ENCODE measurements around the gene LHFPL2. TPM values are rescaled to one million over a fixed set of nuclear protein-coding genes. Genes with fewer than 3 reads are reported as not detected.

Gene LHFPL2
- total and polyA plus RNA-seq, 2 experiments from 2014 or later: 10.6 to 50.8 TPM

DNA sequence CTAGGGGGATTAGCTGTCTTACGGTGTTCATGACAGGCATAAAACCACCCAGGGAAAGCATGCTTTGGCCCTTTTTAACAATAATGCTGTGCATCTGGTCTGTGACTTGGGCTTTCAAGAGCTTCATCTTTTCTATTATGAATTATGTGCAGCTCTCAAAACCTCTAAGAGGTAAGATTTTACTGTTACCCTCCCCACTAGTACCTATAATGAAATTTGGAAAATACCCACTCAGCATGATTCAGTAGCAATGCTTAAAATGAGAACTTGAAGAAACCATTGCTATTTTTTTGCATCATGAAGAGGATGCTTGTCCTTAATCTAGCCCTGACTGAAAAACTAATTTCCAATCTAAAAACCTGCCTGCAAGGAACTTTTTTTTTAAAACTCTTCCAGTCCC, 5.8 kb upstream of the LHFPL2 start (continued):
- TF ChIP-seq, protein P1, sequence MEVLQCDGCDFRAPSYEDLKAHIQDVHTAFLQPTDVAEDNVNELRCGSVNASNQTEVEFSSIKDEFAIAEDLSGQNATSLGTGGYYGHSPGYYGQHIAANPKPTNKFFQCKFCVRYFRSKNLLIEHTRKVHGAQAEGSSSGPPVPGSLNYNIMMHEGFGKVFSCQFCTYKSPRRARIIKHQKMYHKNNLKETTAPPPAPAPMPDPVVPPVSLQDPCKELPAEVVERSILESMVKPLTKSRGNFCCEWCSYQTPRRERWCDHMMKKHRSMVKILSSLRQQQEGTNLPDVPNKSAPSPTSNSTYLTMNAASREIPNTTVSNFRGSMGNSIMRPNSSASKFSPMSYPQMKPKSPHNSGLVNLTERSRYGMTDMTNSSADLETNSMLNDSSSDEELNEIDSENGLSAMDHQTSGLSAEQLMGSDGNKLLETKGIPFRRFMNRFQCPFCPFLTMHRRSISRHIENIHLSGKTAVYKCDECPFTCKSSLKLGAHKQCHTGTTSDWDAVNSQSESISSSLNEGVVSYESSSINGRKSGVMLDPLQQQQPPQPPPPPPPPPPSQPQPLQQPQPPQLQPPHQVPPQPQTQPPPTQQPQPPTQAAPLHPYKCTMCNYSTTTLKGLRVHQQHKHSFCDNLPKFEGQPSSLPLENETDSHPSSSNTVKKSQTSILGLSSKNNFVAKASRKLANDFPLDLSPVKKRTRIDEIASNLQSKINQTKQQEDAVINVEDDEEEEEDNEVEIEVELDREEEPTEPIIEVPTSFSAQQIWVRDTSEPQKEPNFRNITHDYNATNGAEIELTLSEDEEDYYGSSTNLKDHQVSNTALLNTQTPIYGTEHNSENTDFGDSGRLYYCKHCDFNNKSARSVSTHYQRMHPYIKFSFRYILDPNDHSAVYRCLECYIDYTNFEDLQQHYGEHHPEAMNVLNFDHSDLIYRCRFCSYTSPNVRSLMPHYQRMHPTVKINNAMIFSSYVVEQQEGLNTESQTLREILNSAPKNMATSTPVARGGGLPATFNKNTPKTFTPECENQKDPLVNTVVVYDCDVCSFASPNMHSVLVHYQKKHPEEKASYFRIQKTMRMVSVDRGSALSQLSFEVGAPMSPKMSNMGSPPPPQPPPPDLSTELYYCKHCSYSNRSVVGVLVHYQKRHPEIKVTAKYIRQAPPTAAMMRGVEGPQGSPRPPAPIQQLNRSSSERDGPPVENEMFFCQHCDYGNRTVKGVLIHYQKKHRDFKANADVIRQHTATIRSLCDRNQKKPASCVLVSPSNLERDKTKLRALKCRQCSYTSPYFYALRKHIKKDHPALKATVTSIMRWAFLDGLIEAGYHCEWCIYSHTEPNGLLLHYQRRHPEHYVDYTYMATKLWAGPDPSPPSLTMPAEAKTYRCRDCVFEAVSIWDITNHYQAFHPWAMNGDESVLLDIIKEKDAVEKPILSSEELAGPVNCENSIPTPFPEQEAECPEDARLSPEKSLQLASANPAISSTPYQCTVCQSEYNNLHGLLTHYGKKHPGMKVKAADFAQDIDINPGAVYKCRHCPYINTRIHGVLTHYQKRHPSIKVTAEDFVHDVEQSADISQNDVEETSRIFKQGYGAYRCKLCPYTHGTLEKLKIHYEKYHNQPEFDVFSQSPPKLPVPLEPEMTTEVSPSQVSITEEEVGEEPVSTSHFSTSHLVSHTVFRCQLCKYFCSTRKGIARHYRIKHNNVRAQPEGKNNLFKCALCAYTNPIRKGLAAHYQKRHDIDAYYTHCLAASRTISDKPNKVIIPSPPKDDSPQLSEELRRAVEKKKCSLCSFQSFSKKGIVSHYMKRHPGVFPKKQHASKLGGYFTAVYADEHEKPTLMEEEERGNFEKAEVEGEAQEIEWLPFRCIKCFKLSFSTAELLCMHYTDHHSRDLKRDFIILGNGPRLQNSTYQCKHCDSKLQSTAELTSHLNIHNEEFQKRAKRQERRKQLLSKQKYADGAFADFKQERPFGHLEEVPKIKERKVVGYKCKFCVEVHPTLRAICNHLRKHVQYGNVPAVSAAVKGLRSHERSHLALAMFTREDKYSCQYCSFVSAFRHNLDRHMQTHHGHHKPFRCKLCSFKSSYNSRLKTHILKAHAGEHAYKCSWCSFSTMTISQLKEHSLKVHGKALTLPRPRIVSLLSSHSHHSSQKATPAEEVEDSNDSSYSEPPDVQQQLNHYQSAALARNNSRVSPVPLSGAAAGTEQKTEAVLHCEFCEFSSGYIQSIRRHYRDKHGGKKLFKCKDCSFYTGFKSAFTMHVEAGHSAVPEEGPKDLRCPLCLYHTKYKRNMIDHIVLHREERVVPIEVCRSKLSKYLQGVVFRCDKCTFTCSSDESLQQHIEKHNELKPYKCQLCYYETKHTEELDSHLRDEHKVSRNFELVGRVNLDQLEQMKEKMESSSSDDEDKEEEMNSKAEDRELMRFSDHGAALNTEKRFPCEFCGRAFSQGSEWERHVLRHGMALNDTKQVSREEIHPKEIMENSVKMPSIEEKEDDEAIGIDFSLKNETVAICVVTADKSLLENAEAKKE (CRISPR knock-in tag; IDR thresholded peaks at IDR 0.05): no peak
- TF ChIP-seq EZH2 (IDR thresholded peaks at IDR 0.05; ENCODE audit: low read depth, unreplicated experiment): no peak
- no peak for TF ChIP-seq ZNF114 (CRISPR knock-in tag; IDR thresholded peaks at IDR 0.05)
- TF ChIP-seq POLR2AphosphoS5 (IDR thresholded peaks at IDR 0.05; ENCODE audit: low read depth): no peak

DNA sequence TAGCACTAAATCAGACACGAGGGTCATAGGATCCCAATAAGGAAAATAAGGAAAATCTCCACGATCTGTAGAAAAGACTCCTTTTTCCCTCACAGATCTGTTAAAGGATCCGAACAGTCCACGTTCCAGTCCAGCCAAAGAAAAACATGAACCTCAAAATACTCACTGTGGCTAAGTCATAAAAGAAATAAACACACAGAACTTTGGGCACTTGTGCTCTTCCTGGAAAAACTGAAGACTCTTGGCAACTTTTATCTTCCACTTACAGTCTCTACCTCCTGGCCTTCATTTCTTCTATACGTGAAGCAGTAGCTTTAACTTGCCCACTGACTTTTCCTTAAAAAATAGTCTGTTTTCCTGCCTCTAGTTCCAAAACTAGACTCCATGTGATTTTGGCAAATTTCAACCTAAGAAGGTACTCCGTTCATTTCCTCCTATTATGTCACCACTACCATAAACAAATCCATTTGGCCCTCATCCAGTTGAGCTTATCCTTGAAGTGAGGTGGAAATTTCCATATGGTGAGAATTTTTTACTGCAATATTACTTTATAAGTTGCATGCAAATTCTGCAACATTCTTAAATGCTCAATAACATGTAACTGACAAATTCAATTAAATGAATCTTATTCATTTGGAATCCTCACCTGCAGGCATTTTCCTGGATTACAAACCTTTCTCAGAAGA, 5.3 kb upstream of the LHFPL2 start:
- Mint-ChIP-seq H3K27ac (no peak overlapping the region), H3K4me3 (no peak overlapping the region), H3K4me1 (peaks cover 16% of the 10 kb centered on the region), H3K36me3 (ENCODE audit: low read depth) (no peaks in the 10 kb centered on the region; the same call in 2 of the 3 replicates), H3K9me3 (no peaks in the 10 kb centered on the region; the same call in 2 of the 3 replicates), H3K27me3 (ENCODE audit: insufficient read depth, low read depth, poor library complexity) (peaks cover 3% of the 10 kb centered on the region)
- Histone ChIP-seq H3K27ac (ENCODE audit: low read depth) (no peak overlapping the region), H3K79me2 (replicated peaks; ENCODE audit: insufficient read depth) (no peaks in the 10 kb centered on the region), H3K36me3 (ENCODE audit: insufficient read depth) (no peaks in the 10 kb centered on the region), H3K4me3 (no peak overlapping the region), H3K27me3 (ENCODE audit: insufficient read depth) (no peaks in the 10 kb centered on the region), H2AFZ (peak overlapping the region; percentile 34; the same call in 1 of the 2 replicates), H3F3A (replicated peaks; ENCODE audit: low read depth) (peaks cover 4% of the 10 kb centered on the region), H4K20me1 (replicated peaks; ENCODE audit: insufficient read depth) (no peaks in the 10 kb centered on the region), H3K4me1 (ENCODE audit: insufficient read depth) (peaks cover 18% of the 10 kb centered on the region), H3K9me2 (ENCODE audit: insufficient read depth) (no peaks in the 10 kb centered on the region), H3K4me2 (no peak overlapping the region)
- TF ChIP-seq, protein P2, sequence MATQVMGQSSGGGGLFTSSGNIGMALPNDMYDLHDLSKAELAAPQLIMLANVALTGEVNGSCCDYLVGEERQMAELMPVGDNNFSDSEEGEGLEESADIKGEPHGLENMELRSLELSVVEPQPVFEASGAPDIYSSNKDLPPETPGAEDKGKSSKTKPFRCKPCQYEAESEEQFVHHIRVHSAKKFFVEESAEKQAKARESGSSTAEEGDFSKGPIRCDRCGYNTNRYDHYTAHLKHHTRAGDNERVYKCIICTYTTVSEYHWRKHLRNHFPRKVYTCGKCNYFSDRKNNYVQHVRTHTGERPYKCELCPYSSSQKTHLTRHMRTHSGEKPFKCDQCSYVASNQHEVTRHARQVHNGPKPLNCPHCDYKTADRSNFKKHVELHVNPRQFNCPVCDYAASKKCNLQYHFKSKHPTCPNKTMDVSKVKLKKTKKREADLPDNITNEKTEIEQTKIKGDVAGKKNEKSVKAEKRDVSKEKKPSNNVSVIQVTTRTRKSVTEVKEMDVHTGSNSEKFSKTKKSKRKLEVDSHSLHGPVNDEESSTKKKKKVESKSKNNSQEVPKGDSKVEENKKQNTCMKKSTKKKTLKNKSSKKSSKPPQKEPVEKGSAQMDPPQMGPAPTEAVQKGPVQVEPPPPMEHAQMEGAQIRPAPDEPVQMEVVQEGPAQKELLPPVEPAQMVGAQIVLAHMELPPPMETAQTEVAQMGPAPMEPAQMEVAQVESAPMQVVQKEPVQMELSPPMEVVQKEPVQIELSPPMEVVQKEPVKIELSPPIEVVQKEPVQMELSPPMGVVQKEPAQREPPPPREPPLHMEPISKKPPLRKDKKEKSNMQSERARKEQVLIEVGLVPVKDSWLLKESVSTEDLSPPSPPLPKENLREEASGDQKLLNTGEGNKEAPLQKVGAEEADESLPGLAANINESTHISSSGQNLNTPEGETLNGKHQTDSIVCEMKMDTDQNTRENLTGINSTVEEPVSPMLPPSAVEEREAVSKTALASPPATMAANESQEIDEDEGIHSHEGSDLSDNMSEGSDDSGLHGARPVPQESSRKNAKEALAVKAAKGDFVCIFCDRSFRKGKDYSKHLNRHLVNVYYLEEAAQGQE (IDR thresholded peaks at IDR 0.05; ENCODE audit: unreplicated experiment): no peak
- TF ChIP-seq CREB1 (CRISPR knock-in tag; IDR thresholded peaks at IDR 0.05; ENCODE audit: low read depth) (no peak), POLR2AphosphoS5 (IDR thresholded peaks at IDR 0.05; ENCODE audit: low read depth) (no peak), CTCF (conservative IDR thresholded peaks at IDR 0.05; ENCODE audit: low read depth in 2 of 2) (no peak), EZH2phosphoT487 (IDR thresholded peaks at IDR 0.05; ENCODE audit: unreplicated experiment) (no peak), STAT1 (IDR thresholded peaks at IDR 0.05; ENCODE audit: unreplicated experiment) (no peak), NANOG (IDR thresholded peaks at IDR 0.05; ENCODE audit: borderline replicate concordance) (no peak)
- DNase-seq (ENCODE audit: low spot score): no peak
- no peak for ATAC-seq
